ENCODE measurements around the gene SPAG5.
A peak's percentile ranks its signal among the peaks of the same experiment; 100 is the strongest.
"Not testable (repeated sequence)": the region's sequence is repeated elsewhere in the genome, so short reads cannot be mapped to it uniquely, and the experiment has no call there.

The SPAG5 gene

DNA sequence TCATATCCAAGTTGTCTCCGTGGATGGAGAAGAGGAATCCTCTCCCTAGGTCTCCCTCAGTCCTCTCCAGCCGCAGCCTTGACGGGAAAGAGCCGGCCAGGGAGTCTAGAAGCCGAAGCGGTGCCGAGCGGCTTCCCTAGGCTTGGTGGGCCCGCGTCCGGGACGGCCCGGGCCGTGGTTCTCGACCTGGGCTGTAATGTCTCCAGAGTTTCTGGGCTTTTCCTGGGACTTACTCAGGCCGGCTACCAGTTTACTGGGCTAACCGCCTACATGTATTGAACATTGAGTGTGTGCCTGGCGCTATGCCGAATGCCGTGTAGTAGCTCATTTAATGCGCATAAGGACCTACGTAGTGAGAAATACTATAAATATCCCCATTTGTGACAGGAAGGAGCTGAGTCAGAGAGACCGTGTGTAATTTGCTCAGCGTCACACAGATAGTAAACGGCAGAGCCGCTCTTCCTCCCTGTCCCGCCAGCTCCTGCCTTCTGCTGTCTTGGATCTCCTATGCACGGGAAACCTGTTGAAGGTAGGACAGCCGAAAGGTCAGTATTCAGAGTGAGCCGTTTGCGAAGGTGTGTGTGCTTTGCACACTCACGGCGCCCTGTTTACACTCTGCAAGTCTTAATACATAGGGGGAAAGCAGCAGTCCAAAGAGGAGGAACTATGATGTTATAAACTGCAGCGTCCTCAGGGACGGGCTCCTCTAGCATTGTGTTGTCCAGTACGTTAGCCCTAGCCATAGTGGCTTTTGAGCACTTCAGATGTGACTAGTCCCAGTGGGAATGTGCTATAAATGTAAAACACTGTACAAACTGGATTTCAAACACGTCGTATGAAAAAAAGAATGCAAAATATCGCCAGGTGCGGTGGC, 723 bp upstream of the SPAG5 start:
- DNase-seq: peak; percentile 83

GRCh38 chr17:28598389-28598788, 436 bp downstream of the SPAG5 start:
- no peak for DNase-seq

GRCh38 chr17:28597606-28598383, 1.0 kb downstream of the SPAG5 start:
- peak; percentile 42 for DNase-seq

GRCh38 chr17:28592260-28592659, 6.6 kb downstream of the SPAG5 start:
- DNase-seq: no peak

DNA sequence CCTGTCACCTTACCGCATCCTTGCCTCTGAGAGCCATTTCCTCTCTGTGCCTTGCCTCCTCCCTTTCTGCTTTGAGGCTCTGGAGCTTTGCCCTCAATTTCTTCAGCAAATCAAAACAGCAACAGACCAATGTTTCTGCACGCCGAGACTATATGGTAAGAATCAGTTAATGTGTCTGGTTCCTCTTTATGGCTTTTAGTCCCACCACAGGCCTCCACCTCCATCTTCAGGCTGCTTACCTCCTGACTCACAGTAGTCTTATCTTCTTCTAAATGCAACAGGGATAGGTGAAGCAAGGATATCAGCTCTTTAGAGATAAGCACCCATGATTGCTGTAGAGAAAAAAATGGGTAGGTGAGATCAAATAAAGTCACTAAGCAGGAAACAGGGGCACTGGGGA, 13.0 kb downstream of the SPAG5 start:
- DNase-seq: no peak

DNA sequence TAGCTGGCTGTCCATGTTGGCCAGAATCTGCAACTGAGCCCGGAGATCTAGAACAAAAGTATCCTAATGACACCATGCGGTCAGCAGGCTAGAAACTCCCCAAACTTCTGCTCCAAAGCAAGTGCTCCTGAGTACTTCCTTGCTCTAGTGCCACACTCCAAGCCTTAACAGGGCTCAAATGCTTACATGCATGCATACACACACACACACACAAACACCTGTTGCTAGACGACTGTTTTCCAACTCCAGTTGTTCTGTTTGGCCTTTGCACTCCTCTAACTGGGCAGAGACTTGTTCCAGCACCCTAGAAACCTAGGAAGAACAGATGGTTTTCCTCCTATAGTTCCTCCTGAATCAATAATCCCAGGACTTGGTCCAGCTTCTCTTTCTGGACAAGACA, 14.4 kb downstream of the SPAG5 start:
- no peak for DNase-seq

DNA sequence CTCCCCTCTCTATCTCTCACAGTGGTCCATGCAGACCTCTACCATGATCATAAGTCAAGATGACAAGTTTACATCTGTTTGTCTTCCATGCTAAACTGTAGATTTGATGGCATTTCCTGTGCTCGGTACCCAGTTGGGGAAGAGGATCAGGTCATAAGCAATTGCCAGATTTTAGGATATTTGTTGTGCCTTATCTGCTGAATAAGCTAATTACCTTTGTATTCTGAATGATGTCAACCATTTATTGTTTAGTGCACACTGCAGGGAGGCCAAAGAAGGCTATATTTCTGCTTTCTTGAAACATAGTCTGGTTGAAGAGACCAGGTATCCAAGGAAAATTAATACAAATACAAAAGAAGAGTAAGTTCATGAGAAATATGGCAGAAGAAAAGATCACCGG, 16.3 kb downstream of the SPAG5 start:
- DNase-seq: no peak

DNA sequence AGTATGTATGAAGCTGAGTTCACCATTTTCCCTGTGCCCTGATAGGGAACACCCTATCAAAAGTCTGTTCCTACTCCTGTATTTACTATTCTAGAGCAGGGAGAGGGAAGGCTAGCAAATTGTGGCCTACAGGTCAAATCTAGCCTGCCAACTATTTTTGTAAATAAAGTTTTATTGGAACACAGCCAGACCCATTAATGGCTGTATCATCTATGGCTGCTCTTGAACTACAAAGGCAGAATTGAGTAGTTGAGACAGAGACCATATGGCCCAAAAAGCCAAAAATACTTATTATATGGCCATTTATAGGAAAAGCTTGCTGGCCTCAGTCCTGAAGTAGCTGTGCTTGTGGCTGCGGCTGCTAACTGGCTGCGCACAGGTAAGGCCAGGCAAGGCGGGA, 17.9 kb downstream of the SPAG5 start:
- DNase-seq: no peak

DNA sequence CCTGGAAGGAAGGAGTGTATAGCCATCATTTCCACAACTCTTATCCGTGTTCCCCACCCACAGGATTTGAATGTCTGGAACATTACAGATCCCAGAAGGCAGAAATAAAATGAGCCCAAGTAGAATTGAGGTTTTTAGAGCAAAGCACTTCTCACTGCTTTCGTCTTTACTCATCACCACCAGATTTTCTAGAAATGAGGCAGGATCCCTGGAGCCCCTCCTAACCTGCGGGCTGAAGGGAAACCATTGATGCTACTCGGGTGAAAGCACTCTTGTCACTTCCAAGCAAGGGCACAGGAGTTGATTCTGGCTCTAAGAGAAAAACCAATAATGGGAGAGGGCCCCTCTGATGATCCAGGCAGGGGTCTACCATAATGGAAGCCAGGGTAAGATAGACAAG, 19.3 kb downstream of the SPAG5 start:
- DNase-seq: no peak

DNA sequence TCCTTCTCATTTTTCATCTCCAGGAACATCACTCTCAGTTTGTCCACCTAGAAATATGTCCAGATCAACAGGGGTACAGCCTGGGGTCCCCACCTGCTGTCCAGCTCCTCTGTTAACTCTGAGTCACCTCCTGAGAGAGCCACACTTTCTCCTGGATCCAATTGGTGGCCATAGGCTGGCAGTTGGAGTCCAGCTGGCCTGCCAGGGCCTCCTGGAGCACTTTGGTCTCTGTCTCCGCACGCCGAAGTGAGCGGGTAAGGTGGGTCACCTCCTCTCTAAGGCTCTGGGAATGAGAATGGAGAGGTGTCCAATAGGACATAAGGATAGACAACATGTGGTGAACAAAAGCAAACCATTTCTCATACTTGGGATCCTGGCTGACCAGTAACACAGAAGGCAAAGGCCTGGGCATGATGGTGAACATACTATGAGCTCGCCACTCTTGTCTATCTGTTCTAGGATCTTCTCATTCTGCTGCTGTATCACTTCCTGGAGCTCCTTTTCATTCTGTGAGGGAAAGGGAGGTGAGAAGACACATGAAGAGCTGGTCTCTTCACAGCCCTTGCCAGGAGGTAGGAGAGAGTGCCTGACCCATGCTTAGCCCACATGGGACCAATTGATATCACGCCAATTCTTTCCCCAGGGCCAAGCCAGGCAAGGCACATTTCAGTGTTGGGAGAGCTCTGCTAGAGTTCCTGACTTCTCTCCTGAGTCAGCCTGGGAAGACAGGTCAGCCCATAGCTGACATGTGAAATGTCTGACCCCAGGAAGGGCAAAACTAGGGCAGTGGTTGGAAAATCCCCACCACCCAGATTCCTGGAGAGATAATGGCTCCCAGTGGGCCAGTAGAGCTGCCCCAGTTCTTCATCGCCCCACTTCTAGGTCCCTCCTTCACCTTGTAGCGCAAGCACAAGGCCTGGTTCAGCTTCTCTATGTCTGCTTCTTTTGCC, 20.3 kb downstream of the SPAG5 start:
- no peak for DNase-seq

DNA sequence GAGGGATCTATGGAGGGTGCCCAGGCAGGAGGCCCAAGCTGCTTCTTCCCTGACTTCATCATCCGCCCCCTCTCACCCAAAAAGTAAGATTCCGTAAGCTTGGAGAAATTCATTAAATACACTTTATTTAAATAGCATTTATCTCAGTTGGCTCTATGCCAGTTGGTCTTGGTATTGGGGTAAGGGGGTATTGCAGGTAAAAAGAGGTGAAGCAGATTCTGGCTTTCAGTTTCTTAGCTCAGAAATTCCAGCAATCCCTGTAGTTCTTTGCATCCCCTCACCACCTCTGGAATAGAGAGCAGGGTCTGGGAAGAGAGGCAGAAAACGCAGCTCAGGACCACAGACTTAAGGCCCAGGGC, 21.4 kb downstream of the SPAG5 start:
- DNase-seq: peak; percentile 40

- peak; percentile 98 for DNase-seq
Measured at GRCh38 chr17:28576758-28577465, 21.9 kb downstream of the SPAG5 start, which contains the start of gene ALDOC. Gene ALDOC, minus strand, starts transcription at chr17:28576895. Its CDS starts 1,363 bp downstream, at chr17:28575532.

- not testable (repeated sequence) for DNase-seq
Measured at GRCh38 chr17:28576016-28576415, 22.8 kb downstream of the SPAG5 start.

DNA sequence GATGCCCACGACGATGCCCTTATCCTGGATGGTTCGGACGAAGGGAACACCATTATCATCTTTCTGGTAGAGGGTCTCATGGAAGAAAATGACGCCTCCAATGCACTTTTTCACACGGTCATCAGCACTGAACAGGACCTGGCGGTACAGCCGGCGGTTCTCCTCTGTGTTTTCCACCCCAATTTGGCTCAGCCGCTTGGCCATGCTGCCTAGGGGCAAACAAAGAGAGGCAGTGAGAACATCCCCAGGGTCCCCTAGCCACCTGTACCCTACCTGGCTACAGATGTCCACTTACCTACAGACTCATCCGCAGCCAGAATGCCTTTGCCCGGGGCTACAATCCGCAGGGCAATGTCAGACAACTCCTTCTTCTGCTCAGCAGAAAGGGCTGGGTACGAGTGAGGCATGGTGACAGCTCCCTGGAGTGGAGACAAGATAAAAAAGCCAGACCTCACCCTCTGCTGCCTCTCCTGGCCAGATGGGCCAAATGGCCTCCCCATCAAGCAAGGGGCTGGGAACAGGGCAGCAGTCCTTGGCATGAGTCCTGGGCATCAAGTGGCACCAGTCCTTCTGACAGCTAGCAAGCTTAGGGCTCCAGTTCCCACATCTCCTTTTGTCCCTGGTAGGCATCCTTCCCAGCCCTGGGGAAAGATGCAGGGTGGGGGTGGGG, 23.6 kb downstream of the SPAG5 start:
- peak; percentile 74 for DNase-seq

DNA sequence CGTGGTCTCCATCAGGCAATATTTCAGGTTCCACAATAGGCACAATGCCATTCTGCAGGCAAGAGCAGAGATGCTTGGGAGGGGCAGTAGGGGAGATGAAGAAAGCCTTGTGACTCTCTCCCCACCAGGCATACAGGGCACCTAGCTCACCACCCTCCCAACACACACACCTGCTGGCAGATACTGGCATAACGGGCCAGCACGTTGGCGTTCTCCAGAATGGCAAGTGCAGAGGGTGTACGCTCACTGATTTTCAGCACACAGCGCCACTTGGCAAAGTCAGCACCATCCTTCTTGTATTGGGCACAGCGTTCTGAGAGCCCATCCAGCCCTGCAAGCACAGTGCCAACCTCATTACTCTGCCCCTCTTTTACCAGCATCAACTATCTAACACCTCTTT, 24.3 kb downstream of the SPAG5 start:
- no peak for DNase-seq

DNA sequence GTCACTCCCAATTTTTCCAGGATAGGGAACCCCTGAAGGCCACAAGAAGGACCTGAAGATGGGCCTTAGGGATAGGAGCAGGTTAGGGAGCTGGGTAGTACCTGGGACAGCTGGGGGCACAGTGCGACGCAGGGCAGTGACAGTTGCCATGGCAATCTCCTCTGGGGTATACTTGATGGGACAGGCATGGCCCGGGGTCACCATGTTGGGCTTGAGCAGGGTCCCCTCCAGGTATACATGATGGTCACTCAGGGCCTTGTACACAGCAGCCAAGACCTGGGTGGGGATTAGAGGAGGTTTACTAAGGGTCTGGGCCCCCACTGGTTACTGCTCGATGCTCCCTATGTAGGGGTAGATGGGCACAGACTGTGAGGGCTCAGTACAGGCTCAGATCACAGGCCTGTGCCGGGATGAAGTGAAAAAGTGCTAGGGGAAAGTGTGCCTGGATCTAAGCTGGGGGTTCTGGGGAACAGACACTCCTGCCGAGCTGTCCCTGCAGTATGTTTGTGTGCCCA, 24.8 kb downstream of the SPAG5 start:
- DNase-seq: no peak

GRCh38 chr17:28573521-28573920, 25.3 kb downstream of the SPAG5 start:
- no peak for DNase-seq

DNA sequence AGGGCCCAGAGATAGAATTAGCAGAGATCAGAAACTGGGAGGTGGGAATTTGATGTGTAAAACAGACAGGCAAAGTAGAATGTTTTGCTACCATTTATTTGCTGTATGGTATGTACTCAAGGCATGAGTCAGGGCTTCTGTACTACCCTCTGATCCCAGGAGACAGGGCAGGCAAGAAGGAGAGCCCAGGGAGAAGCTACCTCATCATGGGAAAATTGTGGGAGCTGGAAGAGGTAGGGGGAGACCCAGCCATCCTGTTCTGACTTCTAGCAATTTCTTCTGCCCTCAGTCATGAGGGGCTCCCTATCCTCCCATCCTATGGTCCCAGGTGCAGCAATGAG, 25.8 kb downstream of the SPAG5 start:
- no peak for DNase-seq

DNA sequence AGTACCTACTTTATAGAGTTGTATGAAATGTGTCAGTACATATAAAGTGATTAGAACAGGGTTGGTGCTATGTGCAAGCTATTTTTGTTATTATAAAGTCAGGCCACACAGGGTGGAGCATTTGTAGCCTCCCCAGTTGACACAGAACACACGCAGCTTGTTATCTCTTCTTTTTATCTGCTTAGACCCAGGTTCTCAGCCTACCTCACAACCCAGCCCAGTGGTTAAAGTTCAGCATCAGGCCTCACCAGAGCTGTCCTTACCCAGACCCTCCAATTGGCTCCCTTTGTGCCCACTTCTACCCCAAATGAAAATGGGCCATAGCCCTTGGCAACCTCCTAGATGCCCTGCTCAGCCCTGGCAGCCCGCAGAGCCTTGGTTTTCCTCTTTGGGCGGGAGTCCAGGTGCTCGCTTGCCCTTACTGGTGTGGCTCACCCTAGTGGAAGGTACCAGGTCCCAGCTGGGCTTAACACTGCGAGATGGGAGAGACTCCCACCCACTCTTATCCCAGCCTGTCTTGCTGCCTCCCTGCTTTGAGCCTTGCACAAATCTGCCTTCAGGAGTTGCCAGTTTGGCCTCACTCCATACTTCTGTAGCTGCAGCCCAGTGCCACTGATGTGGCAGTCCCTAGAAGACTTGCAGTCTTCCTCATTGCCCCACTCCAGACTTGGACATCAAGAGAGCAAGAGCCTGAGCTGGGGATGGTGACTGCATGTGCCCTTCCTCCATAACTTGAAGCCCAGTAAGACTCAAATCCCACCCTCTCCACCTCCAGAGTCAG, 26.4 kb downstream of the SPAG5 start:
- peak; percentile 52 for DNase-seq

- DNase-seq: peak; percentile 97
Measured at GRCh38 chr17:28571361-28572122, 27.3 kb downstream of the SPAG5 start, which contains the start of gene PIGS. Gene PIGS, minus strand, starts transcription at chr17:28571524. Its CDS starts 28 bp downstream, at chr17:28571496.

Data from hematopoietic multipotent progenitor cell treated with erythropoietin and hydrocortisone succinate and interleukin-3 and kit ligand, for 6 days (in vitro differentiated cells).